ENCODE data around the gene ARMC5.

DNA sequence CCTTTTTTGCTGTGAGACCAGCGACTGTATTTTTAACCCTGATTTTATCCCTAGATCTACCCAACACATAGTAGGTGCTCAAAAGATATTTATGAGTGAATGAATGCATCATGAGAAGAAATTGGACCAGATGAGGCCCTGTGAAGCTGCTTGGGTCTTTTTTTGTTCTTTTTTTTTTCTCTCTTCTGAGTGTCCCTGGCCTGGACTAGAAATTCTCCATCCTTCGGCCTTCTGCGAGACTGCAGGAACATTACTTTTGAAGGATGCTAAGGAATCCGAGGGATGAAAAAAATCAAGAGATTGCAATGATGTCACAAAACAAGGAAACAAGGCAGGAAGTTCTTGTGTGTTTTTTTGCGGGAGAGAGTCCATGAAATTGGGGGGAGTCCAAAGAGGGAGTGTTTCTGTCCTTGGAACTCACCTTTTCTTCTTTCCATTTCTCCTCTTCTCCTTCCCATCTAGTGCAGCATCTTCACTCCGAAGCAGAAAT, 49.5 kb downstream of the ARMC5 start:
- TF ChIP-seq CTCF (IDR thresholded peaks at IDR 0.05; ENCODE audit: borderline replicate concordance, extremely low read depth, low read length, poor library complexity, severe bottlenecking) (no peak), EZH2 (IDR thresholded peaks at IDR 0.05; ENCODE audit: borderline replicate concordance, low read depth, low read length, severe bottlenecking) (no peak)
